Measurements from ENCODE around the gene VEZF1. TPM values are rescaled to one million over a fixed set of nuclear protein-coding genes. Genes with fewer than 3 reads are reported as not detected.
A peak's percentile ranks its signal among the peaks of the same experiment; 100 is the strongest.

VEZF1 gene
- total RNA-seq, 2 donors from 2014 or later, result 50.3 to 59.3 TPM

- Mint-ChIP-seq H3K27ac (peak overlapping the region; percentile 45), H3K4me1 (peaks cover 45% of the 10 kb centered on the region), H3K36me3 (ENCODE audit: low read depth) (no peaks in the 10 kb centered on the region), H3K4me3 (peak overlapping the region; percentile 61), H3K27me3 (ENCODE audit: insufficient read depth) (peaks cover 45% of the 10 kb centered on the region), H3K9me3 (no peaks in the 10 kb centered on the region)
- peaks cover 15% of the 10 kb centered on the region for H3K27me3 ChIP-seq (ENCODE audit: control insufficient read depth, insufficient read depth, low read length, poor library complexity, severe bottlenecking)
- H3K27ac ChIP-seq (ENCODE audit: low read depth, low read length), result peak overlapping the region; percentile 90
- no peak for TF ChIP-seq CTCF (conservative IDR thresholded peaks at IDR 0.05)
- H3K36me3 ChIP-seq (ENCODE audit: control insufficient read depth, insufficient read depth, low read length), result no peaks in the 10 kb centered on the region
- peak; percentile 92 for DNase-seq
- no peaks in the 10 kb centered on the region for H3K9me3 ChIP-seq (ENCODE audit: control insufficient read depth, low read length)
- WGBS, 2 experiments (ENCODE audit: insufficient coverage in 1 of 2, insufficient read length in 1 of 2), result 1 to 2% methylated on average over 18 to 82 of the region's 85 CpGs
- peak overlapping the region; percentile 64 for H3K9ac ChIP-seq (ENCODE audit: extremely low read depth, low read length, poor library complexity, severe bottlenecking)
- peaks cover 13% of the 10 kb centered on the region for H3K4me1 ChIP-seq (ENCODE audit: control insufficient read depth, insufficient read depth, low read length)
- peak overlapping the region; percentile 72 for H3K4me3 ChIP-seq (ENCODE audit: low read length)
Measured at GRCh38 chr17:57954397-57955182, 33.5 kb downstream of the VEZF1 start.

GRCh38 chr17:57953705-57954396 lies 34.2 kb downstream of the VEZF1 start:
- Mint-ChIP-seq H3K27me3 (ENCODE audit: insufficient read depth) (peaks cover 38% of the 10 kb centered on the region), H3K36me3 (ENCODE audit: low read depth) (no peaks in the 10 kb centered on the region), H3K4me3 (peak overlapping the region; percentile 61), H3K9me3 (no peaks in the 10 kb centered on the region), H3K27ac (peak overlapping the region; percentile 45), H3K4me1 (peaks cover 49% of the 10 kb centered on the region)
- peak; percentile 75 for DNase-seq
- Histone ChIP-seq H3K4me3 (ENCODE audit: low read length) (peak overlapping the region; percentile 72), H3K27ac (ENCODE audit: low read depth, low read length) (peak overlapping the region; percentile 90), H3K36me3 (ENCODE audit: control insufficient read depth, insufficient read depth, low read length) (no peaks in the 10 kb centered on the region), H3K9me3 (ENCODE audit: control insufficient read depth, low read length) (no peaks in the 10 kb centered on the region), H3K27me3 (ENCODE audit: control insufficient read depth, insufficient read depth, low read length, poor library complexity, severe bottlenecking) (peaks cover 15% of the 10 kb centered on the region), H3K4me1 (ENCODE audit: control insufficient read depth, insufficient read depth, low read length) (peaks cover 17% of the 10 kb centered on the region), H3K9ac (ENCODE audit: extremely low read depth, low read length, poor library complexity, severe bottlenecking) (peak overlapping the region; percentile 64)
- TF ChIP-seq CTCF (conservative IDR thresholded peaks at IDR 0.05), result no peak
- 65 to 74% methylated on average over 10 to 13 of the region's 13 CpGs for WGBS, 2 experiments (ENCODE audit: insufficient coverage in 1 of 2, insufficient read length in 1 of 2)

- no peak overlapping the region for H3K27ac ChIP-seq (ENCODE audit: low read depth, low read length)
- Mint-ChIP-seq H3K36me3 (ENCODE audit: low read depth) (no peaks in the 10 kb centered on the region), H3K27ac (no peak overlapping the region), H3K4me3 (no peak overlapping the region), H3K27me3 (ENCODE audit: insufficient read depth) (peaks cover 38% of the 10 kb centered on the region), H3K9me3 (no peaks in the 10 kb centered on the region), H3K4me1 (peaks cover 55% of the 10 kb centered on the region)
- DNase-seq, result no peak
- peaks cover 23% of the 10 kb centered on the region for H3K4me1 ChIP-seq (ENCODE audit: control insufficient read depth, insufficient read depth, low read length)
- no peaks in the 10 kb centered on the region for H3K36me3 ChIP-seq (ENCODE audit: control insufficient read depth, insufficient read depth, low read length)
- no peak overlapping the region for H3K4me3 ChIP-seq (ENCODE audit: low read length)
- WGBS, 2 experiments (ENCODE audit: insufficient coverage in 1 of 2, insufficient read length in 1 of 2), result 67 to 89% methylated on average over 1 of the region's 1 CpG
- no peak overlapping the region for H3K9ac ChIP-seq (ENCODE audit: extremely low read depth, low read length, poor library complexity, severe bottlenecking)
- no peak for TF ChIP-seq CTCF (conservative IDR thresholded peaks at IDR 0.05)
- no peaks in the 10 kb centered on the region for H3K9me3 ChIP-seq (ENCODE audit: control insufficient read depth, low read length)
- peaks cover 15% of the 10 kb centered on the region for H3K27me3 ChIP-seq (ENCODE audit: control insufficient read depth, insufficient read depth, low read length, poor library complexity, severe bottlenecking)
Measured at GRCh38 chr17:57953219-57953618, 34.8 kb downstream of the VEZF1 start.

Measured in endodermal cell (in vitro differentiated cells).